ENCODE data around the gene TAS2R39. TPM values are rescaled to one million over a fixed set of nuclear protein-coding genes. Genes with fewer than 3 reads are reported as not detected.

TAS2R39 gene
- total RNA-seq, 1 experiment from 2014 or later: not detected

DNA sequence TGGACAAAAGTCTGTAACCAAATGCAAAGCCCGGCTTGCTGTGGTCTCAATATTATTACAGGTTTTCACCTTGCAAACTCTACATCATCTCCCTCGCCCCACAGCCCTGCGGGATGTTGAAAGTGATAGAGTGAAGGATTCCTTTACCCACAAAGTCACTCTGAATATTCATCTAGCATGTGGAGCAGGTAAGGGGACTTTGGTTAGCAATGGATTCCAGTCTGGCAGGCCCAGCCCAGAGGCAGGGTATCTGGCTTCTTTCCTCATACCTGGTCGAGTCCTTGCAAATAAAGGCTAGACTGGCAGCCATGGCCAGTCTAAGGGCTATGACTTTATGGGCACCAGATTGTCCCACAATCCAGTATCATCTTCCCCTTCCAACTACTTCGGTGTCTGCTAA lies 41.8 kb downstream of the TAS2R39 start:
- DNase-seq: no peak
- H3K79me1 ChIP-seq (ENCODE audit: insufficient read depth, low read depth, low read length, poor library complexity, severe bottlenecking): no peaks in the 10 kb centered on the region
- H3K4ac ChIP-seq (ENCODE audit: low read depth, low read length): no peak overlapping the region
- H2BK12ac ChIP-seq (ENCODE audit: insufficient read length, low read depth, low read length): no peak overlapping the region
- no peaks in the 10 kb centered on the region for H3K23me2 ChIP-seq (ENCODE audit: insufficient read length, low read depth, low read length, poor library complexity, severe bottlenecking)
- no CpG with 5 or more reads among the region's 5 CpGs for WGBS (ENCODE audit: extremely low coverage, insufficient read length, low lambda C conversion rate)
- no peak overlapping the region for H3K27ac ChIP-seq (ENCODE audit: insufficient read length, low read depth, low read length)
- Mint-ChIP-seq H3K4me1 (peaks cover 3 to 7% of the 10 kb centered on the region in 2 experiments; a peak in 2 of 4 replicates), H3K27me3 (ENCODE audit: low read depth) (peaks cover 2% of the 10 kb centered on the region; the same call in 1 of the 2 replicates), H3K9me3 (no peaks in the 10 kb centered on the region; a peak in 1 of 5 replicates), H3K4me3 (no peak overlapping the region), H3K36me3 (ENCODE audit: insufficient read depth in 1 of 3, low read depth in 3 of 3) (no peaks in the 10 kb centered on the region), H3K27ac (no peak overlapping the region)
- H3K4me2 ChIP-seq (ENCODE audit: insufficient read depth, insufficient read length, low read length): no peak overlapping the region
- no peak overlapping the region for H3K18ac ChIP-seq (ENCODE audit: insufficient read length, low read depth, low read length)
- H2AFZ ChIP-seq (ENCODE audit: low read length): no peak overlapping the region
- TF ChIP-seq, protein P1, sequence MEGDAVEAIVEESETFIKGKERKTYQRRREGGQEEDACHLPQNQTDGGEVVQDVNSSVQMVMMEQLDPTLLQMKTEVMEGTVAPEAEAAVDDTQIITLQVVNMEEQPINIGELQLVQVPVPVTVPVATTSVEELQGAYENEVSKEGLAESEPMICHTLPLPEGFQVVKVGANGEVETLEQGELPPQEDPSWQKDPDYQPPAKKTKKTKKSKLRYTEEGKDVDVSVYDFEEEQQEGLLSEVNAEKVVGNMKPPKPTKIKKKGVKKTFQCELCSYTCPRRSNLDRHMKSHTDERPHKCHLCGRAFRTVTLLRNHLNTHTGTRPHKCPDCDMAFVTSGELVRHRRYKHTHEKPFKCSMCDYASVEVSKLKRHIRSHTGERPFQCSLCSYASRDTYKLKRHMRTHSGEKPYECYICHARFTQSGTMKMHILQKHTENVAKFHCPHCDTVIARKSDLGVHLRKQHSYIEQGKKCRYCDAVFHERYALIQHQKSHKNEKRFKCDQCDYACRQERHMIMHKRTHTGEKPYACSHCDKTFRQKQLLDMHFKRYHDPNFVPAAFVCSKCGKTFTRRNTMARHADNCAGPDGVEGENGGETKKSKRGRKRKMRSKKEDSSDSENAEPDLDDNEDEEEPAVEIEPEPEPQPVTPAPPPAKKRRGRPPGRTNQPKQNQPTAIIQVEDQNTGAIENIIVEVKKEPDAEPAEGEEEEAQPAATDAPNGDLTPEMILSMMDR (conservative IDR thresholded peaks at IDR 0.05): no peak
- peaks cover 5% of the 10 kb centered on the region for H3K4me1 ChIP-seq (ENCODE audit: insufficient read depth, low read length)
- H4K91ac ChIP-seq (ENCODE audit: insufficient read length, low read depth, low read length): no peak overlapping the region
- no peak overlapping the region for H3K23ac ChIP-seq (ENCODE audit: insufficient read length, low read depth, low read length)
- no peak overlapping the region for H2BK20ac ChIP-seq (ENCODE audit: low read depth, low read length, poor library complexity, severe bottlenecking)
- H2BK15ac ChIP-seq (ENCODE audit: low read depth, low read length): no peak overlapping the region
- no peak overlapping the region for H3K56ac ChIP-seq (ENCODE audit: insufficient read length, low read depth, low read length)
- H2BK5ac ChIP-seq (ENCODE audit: insufficient read length, low read length): no peak overlapping the region
- no peak overlapping the region for H3K9ac ChIP-seq (ENCODE audit: extremely low read depth, insufficient read length, low read length)
- H3K9me3 ChIP-seq (ENCODE audit: control insufficient read depth, low read depth, low read length): no peaks in the 10 kb centered on the region
- no peak overlapping the region for H4K5ac ChIP-seq (ENCODE audit: insufficient read length, low read depth, low read length)
- H3K27me3 ChIP-seq (ENCODE audit: insufficient read depth, low read length): no peaks in the 10 kb centered on the region
- H4K20me1 ChIP-seq (ENCODE audit: control insufficient read depth, insufficient read depth, insufficient read length): no peaks in the 10 kb centered on the region
- no peak overlapping the region for H2AK5ac ChIP-seq (ENCODE audit: insufficient read length, low read length)
- no peak overlapping the region for H4K8ac ChIP-seq (replicated peaks; ENCODE audit: insufficient read length, low read depth, low read length)
- H3K79me2 ChIP-seq (ENCODE audit: insufficient read depth, low read length): no peaks in the 10 kb centered on the region
- no peak overlapping the region for H3K14ac ChIP-seq (ENCODE audit: insufficient read depth, low read length)
- no peak overlapping the region for H2BK120ac ChIP-seq (ENCODE audit: low read depth, low read length, poor library complexity, severe bottlenecking)
- H3T11ph ChIP-seq (ENCODE audit: low read length): no peak overlapping the region

Measured in H9 (cell line).